B cell (primary cell): ENCODE measurements around the gene SPDYE1. TPM values are rescaled to one million over a fixed set of nuclear protein-coding genes. Genes with fewer than 3 reads are reported as not detected.
"Not testable (repeated sequence)": the region's sequence is repeated elsewhere in the genome, so short reads cannot be mapped to it uniquely, and the experiment has no call there.

Experiments
- ATAC-seq: fragments of 200-7000 bp; cut with Tn5 transposase; one replicate; pipeline ENCODE4 v1.10.0; 2021; ENCODE audit warnings: low read depth, mild to moderate bottlenecking, moderate number of reproducible peaks, moderate library complexity
- CTCF ChIA-PET: fragments of 350-600 bp; sonication (Branson Sonifier 250); formaldehyde crosslinking; loops from one replicate; lab custom pipeline; 2021; ENCODE audit warnings: antibody characterized with exemption, inconsistent platforms; lab: Charles Lee
- POLR2A ChIA-PET: fragments of 350-600 bp; sonication (Branson Sonifier 250); formaldehyde crosslinking; loops from one replicate; lab custom pipeline; 2021; ENCODE audit warnings: antibody characterized with exemption; lab: Charles Lee
- DNase-seq: peaks from one replicate; pipeline ENCODE4 v3.0.0; 2013
- H2AFZ ChIP-seq: 2 replicates; pipeline ENCODE4 v1.6.1; 2012; ENCODE audit warnings: mild to moderate bottlenecking, low read depth, low read length; ENCODE audit not compliant: insufficient read depth, poor library complexity, severe bottlenecking
- H3K27ac ChIP-seq, 2 donors: 1 replicate in 1 of 2; 2 replicates in 1 of 2; pipeline ENCODE4 v1.5.1; 2012 to 2013; ENCODE audit warnings: low read length in 2 of 2, mild to moderate bottlenecking in 2 of 2, moderate library complexity in 1 of 2
- H3K27me3 ChIP-seq, 4 experiments: fragments of 200-600 bp in 1 of 4; sonication (generic) in 1 of 4; replicated peaks in 1 of 4; 1 replicate in 2 of 4; 2 replicates in 2 of 4; pipeline versions ENCODE4 v1.6.1 to v1.7.0; 2013 to 2016; ENCODE audit warnings: low read length in 3 of 4, mild to moderate bottlenecking in 2 of 4, mixed read lengths in 1 of 4, moderate library complexity in 1 of 4; ENCODE audit not compliant: insufficient read depth in 4 of 4, control insufficient read depth in 3 of 4; ENCODE audit errors: control extremely low read depth in 1 of 4
- H3K36me3 ChIP-seq, 2 experiments: replicated peaks in 1 of 2; 1 replicate in 1 of 2; 2 replicates in 1 of 2; pipeline versions ENCODE4 v1.6.1 to v1.7.1; 2013; ENCODE audit warnings: low read length in 1 of 2; ENCODE audit not compliant: insufficient read depth in 2 of 2, control insufficient read depth in 1 of 2; ENCODE audit errors: control extremely low read depth in 1 of 2, extremely low read depth in 1 of 2
- H3K4me1 ChIP-seq, 2 donors: fragments of 200-600 bp in 1 of 2; sonication (generic) in 1 of 2; 1 replicate in 1 of 2; 2 replicates in 1 of 2; pipeline versions ENCODE4 v1.5.1 to v1.6.1; 2013 to 2017; ENCODE audit warnings: low read length in 2 of 2; ENCODE audit not compliant: control insufficient read depth in 2 of 2, insufficient read depth in 2 of 2
- H3K4me2 ChIP-seq: replicated peaks from 2 replicates; pipeline ENCODE3; 2012; ENCODE audit warnings: mild to moderate bottlenecking, low read depth, low read length; ENCODE audit not compliant: poor library complexity, severe bottlenecking
- H3K4me3 ChIP-seq, 5 experiments: fragments of 200-600 bp in 1 of 5; sonication (generic) in 1 of 5; 1 replicate in 3 of 5; 2 replicates in 2 of 5; pipeline versions ENCODE4 v1.5.1 to v1.7.0; 2011 to 2016; ENCODE audit warnings: low read length in 4 of 5, mild to moderate bottlenecking in 4 of 5, low read depth in 2 of 5, control low read depth in 1 of 5, moderate library complexity in 1 of 5; ENCODE audit not compliant: insufficient read depth in 1 of 5; ENCODE audit errors: control extremely low read depth in 1 of 5, extremely low read depth in 1 of 5
- H3K79me2 ChIP-seq: fragments of 200-600 bp; sonication (generic); one replicate; pipeline ENCODE4 v1.6.0; 2016; ENCODE audit warnings: low read length; ENCODE audit not compliant: control insufficient read depth, insufficient read depth
- H3K9ac ChIP-seq: fragments of 200-600 bp; sonication (generic); 2 replicates; pipeline ENCODE4 v1.6.1; 2017; ENCODE audit warnings: mild to moderate bottlenecking, low read length, moderate library complexity
- H3K9me3 ChIP-seq, 3 donors: one replicate each; pipeline versions ENCODE4 v1.6.1 to v1.7.1; 2013; ENCODE audit warnings: low read length in 2 of 3; ENCODE audit not compliant: control insufficient read depth in 2 of 3, insufficient read depth in 1 of 3; ENCODE audit errors: control extremely low read depth in 1 of 3
- H4K20me1 ChIP-seq: 2 replicates; pipeline ENCODE4 v1.6.0; 2012; ENCODE audit warnings: mild to moderate bottlenecking, low read length; ENCODE audit not compliant: insufficient read depth, control insufficient read depth, poor library complexity, severe bottlenecking
- H3K27ac Mint-ChIP-seq: one replicate; pipeline ENCODE4 v1.8.0; 2021; ENCODE audit warnings: mixed read lengths
- H3K27me3 Mint-ChIP-seq: one replicate; pipeline ENCODE4 v1.8.0; 2021; ENCODE audit warnings: mixed read lengths
- H3K4me1 Mint-ChIP-seq: one replicate; pipeline ENCODE4 v1.8.0; 2021; ENCODE audit warnings: mixed read lengths
- H3K4me3 Mint-ChIP-seq: one replicate; pipeline ENCODE4 v1.8.0; 2021; ENCODE audit warnings: mixed read lengths
- H3K9me3 Mint-ChIP-seq: one replicate; pipeline ENCODE4 v1.8.0; 2022; ENCODE audit warnings: mixed read lengths; ENCODE audit not compliant: insufficient read depth
- EZH2 ChIP-seq: IDR thresholded peaks from 2 replicates; pipeline ENCODE4 v1.6.1; 2012; ENCODE audit warnings: borderline replicate concordance, low read depth, mild to moderate bottlenecking, moderate library complexity, low read length; ENCODE audit not compliant: insufficient read depth, poor library complexity, severe bottlenecking
- WGBS: methylation state at CpG from one replicate; pipeline ENCODE4 v1.1.5; 2013; ENCODE audit warnings: missing lambda C conversion rate; ENCODE audit not compliant: insufficient coverage; 5-methylcytosine and 5-hydroxymethylcytosine counted together
- intact Hi-C: fragments of 100-400 bp; cut with micrococcal nuclease; formaldehyde crosslinking; loops from one replicate; pipeline ENCODE4 v1.10.0; 2022
- polyA plus RNA-seq: library from polyadenylated mRNA; depleted of rRNA; stranded (reverse); fragments of >200 nt; gene quantifications from 2 replicates; pipeline ENCODE4 v1.2.3, GENCODE V29; 2012
- total RNA-seq, 2 donors: library from RNA; stranded (reverse); fragments of 120-200 nt in 1 of 2; gene quantifications; 1 replicate in 1 of 2; 2 replicates in 1 of 2; pipeline versions ENCODE4 v1.2.3 to v1.2.4, GENCODE V29; 2013 to 2022
- TF ChIP-seq, protein P1 (sequence below): fragments of 200-600 bp; IDR thresholded peaks from one replicate; pipeline ENCODE4 v1.8.0; 2022; ENCODE audit warnings: antibody characterized with exemption, mild to moderate bottlenecking

The SPDYE1 gene
- total and polyA plus RNA-seq, 2 donors (not counting 1 experiment from before 2014, with no cell fraction given), result 0.10 TPM; not detected in 1

DNA sequence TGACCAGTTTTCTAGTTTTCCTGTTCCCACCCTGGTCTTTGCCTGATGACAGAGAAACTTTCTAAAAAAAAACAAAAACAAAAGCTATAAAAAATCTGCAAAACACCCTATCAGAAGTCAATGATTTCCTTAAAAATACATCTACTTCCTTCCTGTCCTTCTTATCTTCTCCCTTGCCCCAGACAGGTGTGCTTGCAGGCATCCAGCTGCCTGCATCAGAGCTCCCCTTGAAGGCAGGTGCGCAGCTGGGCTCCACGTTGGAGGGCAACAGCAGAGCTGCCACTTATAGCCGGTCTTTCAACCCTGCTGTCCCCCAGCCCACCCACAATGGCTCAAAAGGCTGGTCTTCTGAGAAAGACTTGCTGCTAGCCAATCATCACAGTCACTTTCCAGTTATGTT is 41.7 kb upstream of the SPDYE1 start:
- no peak overlapping the region for H3K4me3 Mint-ChIP-seq
- H3K4me1 Mint-ChIP-seq, result no peaks in the 10 kb centered on the region
- Histone ChIP-seq H2AFZ (no peak overlapping the region), H3K4me1 (no peaks in the 10 kb centered on the region), H3K9ac (no peak overlapping the region), H3K9me3 (peaks cover 0 to 4% (median 0%) of the 10 kb centered on the region in 3 donors), H3K27me3 (no peaks in the 10 kb centered on the region), H3K36me3 (peaks cover 0 to 4% of the 10 kb centered on the region in 2 experiments), H3K4me3 (no peak overlapping the region), H4K20me1 (no peaks in the 10 kb centered on the region), H3K79me2 (no peaks in the 10 kb centered on the region), H3K27ac (no peak overlapping the region), H3K4me2 (no peak overlapping the region)
- H3K27ac Mint-ChIP-seq, result no peak overlapping the region
- 63% methylated on average over 3 of the region's 3 CpGs for WGBS
- TF ChIP-seq, protein P1, sequence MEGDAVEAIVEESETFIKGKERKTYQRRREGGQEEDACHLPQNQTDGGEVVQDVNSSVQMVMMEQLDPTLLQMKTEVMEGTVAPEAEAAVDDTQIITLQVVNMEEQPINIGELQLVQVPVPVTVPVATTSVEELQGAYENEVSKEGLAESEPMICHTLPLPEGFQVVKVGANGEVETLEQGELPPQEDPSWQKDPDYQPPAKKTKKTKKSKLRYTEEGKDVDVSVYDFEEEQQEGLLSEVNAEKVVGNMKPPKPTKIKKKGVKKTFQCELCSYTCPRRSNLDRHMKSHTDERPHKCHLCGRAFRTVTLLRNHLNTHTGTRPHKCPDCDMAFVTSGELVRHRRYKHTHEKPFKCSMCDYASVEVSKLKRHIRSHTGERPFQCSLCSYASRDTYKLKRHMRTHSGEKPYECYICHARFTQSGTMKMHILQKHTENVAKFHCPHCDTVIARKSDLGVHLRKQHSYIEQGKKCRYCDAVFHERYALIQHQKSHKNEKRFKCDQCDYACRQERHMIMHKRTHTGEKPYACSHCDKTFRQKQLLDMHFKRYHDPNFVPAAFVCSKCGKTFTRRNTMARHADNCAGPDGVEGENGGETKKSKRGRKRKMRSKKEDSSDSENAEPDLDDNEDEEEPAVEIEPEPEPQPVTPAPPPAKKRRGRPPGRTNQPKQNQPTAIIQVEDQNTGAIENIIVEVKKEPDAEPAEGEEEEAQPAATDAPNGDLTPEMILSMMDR, result no peak
- TF ChIP-seq EZH2, result no peak
- no peaks in the 10 kb centered on the region for H3K9me3 Mint-ChIP-seq
- ChIA-PET POLR2A (no interaction called here), CTCF (no interaction called here)
- no peak for DNase-seq
- intact Hi-C loops, result no loop called here
- ATAC-seq, result no peak
- H3K27me3 Mint-ChIP-seq, result no peaks in the 10 kb centered on the region

DNA sequence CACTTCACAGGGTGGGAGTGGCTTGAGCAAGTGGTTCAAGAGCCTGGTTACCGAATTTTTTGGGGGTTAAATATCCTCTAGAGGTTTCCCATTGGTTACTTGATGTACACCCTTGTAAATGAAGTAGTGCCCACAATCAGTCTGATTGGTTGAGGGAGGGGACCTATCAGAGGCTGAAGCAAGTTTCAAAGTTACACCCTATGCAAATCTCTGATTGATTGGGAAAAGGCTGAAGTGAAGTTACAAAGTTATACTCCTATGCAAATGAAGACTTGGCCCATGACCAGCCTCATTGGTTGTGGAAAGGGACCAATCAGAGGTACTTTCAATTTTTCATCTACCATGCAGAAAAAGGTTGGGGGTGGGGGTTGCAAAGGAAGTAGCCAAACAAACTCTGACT is 36.8 kb upstream of the SPDYE1 start:
- Mint-ChIP-seq H3K27ac (no peak overlapping the region), H3K9me3 (no peaks in the 10 kb centered on the region), H3K4me1 (no peaks in the 10 kb centered on the region), H3K4me3 (no peak overlapping the region), H3K27me3 (no peaks in the 10 kb centered on the region)
- no CpG with 5 or more reads among the region's 1 CpG for WGBS
- Histone ChIP-seq H3K9me3 (peaks cover 0 to 4% (median 0%) of the 10 kb centered on the region in 3 donors), H3K79me2 (no peaks in the 10 kb centered on the region), H4K20me1 (no peaks in the 10 kb centered on the region), H2AFZ (no peak overlapping the region), H3K27ac (no peak overlapping the region), H3K4me3 (no peak overlapping the region), H3K36me3 (no peaks in the 10 kb centered on the region), H3K27me3 (no peaks in the 10 kb centered on the region), H3K4me1 (no peaks in the 10 kb centered on the region), H3K4me2 (no peak overlapping the region), H3K9ac (no peak overlapping the region)
- CTCF ChIA-PET, result no interaction called here
- TF ChIP-seq EZH2, result no peak
- intact Hi-C loops, result no loop called here
- ATAC-seq, result no peak
- no peak for DNase-seq
- POLR2A ChIA-PET, result no interaction called here

DNA sequence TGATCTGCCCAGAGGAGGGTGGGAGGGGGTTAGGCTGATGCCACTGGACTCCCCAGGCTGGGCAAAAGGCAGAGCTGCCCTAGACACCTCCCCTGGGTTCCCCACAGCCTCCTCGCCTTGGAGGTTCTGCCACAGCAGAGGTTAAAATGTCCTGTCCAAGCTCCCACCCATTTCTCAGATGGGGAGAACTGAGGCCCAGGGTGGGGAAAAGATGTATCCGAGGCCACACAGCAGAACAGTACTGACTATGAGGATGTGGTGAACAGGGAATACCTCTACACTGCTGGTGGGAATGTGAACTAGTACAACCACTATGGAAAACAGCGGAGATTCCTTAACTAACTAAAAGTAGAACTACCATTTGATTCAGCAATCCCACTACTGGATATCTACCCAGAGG is 31.3 kb upstream of the SPDYE1 start:
- POLR2A ChIA-PET, H3K27ac Mint-ChIP-seq, CTCF ChIA-PET, H3K9ac ChIP-seq, H3K9me3 Mint-ChIP-seq, H3K27me3 ChIP-seq, H3K4me2 ChIP-seq, DNase-seq, H3K4me3 ChIP-seq, H3K4me1 Mint-ChIP-seq, H4K20me1 ChIP-seq, H3K4me1 ChIP-seq, H3K36me3 ChIP-seq, H3K79me2 ChIP-seq, H3K9me3 ChIP-seq, H2AFZ ChIP-seq, H3K4me3 Mint-ChIP-seq, H3K27ac ChIP-seq, intact Hi-C loops, ATAC-seq, H3K27me3 Mint-ChIP-seq: not testable (repeated sequence)
- no CpG with 5 or more reads among the region's 3 CpGs for WGBS
